ENCODE measurements around the gene TMTC2.

The TMTC2 gene

GRCh38 chr12:82663893-82664292, 22.8 kb upstream of the TMTC2 start:
- no peak for DNase-seq (ENCODE audit: low spot score in 2 of 2)
- H3K9me3 ChIP-seq = no peaks in the 10 kb centered on the region; the same call in 1 of the 2 replicates
- H3K27me3 ChIP-seq (ENCODE audit: low read depth) = no peaks in the 10 kb centered on the region
- H3K4me1 ChIP-seq = peaks cover 22% of the 10 kb centered on the region
- no peak overlapping the region for H3K4me3 ChIP-seq
- H3K36me3 ChIP-seq (replicated peaks) = no peaks in the 10 kb centered on the region
- in situ Hi-C loops (cut with MboI; ENCODE audit: low sequenced_read_pairs) = no loop called here

DNA sequence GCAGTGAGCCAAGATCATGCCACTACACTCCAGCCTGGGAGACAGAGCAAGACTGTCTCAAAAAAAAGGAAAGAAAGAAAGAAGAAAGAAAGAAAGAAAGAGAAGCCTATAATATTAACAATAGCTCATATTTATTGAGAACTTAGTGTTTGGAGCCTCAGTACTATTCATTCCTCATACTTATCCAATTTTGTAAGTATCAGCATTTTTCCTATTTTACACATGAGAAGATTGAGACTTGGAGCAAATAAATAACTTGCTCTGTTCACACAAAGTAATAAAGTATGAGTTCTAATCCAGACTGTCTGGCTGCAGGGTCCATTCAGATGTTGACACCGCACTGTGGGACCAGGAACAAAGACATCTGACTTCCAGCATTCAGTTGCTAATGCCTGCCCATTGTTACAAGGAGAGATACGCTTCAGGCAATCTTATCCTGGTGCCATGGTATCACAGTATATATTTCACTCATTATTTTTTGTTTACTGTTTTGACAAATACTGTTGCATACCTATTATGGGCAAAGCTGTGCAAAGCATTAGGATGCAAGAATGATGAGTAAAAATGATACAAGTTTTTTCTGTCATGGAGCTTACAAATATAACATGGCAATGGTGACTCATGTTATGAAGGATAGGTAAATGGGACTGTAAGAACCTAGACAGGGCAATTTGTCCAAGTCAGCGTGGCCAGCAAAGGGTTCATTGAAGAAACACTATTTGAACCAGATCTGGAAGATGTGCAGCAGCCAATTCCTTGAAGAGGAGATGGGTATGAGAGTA, 21.4 kb upstream of the TMTC2 start:
- peak; percentile 80 to 95 for DNase-seq (ENCODE audit: low spot score in 2 of 2)
- Histone ChIP-seq H3K27me3 (ENCODE audit: low read depth) (no peaks in the 10 kb centered on the region), H3K36me3 (replicated peaks) (no peaks in the 10 kb centered on the region), H3K9me3 (no peaks in the 10 kb centered on the region; the same call in 1 of the 2 replicates), H3K4me3 (no peak overlapping the region), H3K4me1 (peaks cover 22% of the 10 kb centered on the region)
- in situ Hi-C loops (cut with MboI; ENCODE audit: low sequenced_read_pairs) = no loop called here

GRCh38 chr12:82666830-82667229, 19.9 kb upstream of the TMTC2 start:
- in situ Hi-C loops (cut with MboI; ENCODE audit: low sequenced_read_pairs) = no loop called here
- no peaks in the 10 kb centered on the region; the same call in 1 of the 2 replicates for H3K9me3 ChIP-seq

DNA sequence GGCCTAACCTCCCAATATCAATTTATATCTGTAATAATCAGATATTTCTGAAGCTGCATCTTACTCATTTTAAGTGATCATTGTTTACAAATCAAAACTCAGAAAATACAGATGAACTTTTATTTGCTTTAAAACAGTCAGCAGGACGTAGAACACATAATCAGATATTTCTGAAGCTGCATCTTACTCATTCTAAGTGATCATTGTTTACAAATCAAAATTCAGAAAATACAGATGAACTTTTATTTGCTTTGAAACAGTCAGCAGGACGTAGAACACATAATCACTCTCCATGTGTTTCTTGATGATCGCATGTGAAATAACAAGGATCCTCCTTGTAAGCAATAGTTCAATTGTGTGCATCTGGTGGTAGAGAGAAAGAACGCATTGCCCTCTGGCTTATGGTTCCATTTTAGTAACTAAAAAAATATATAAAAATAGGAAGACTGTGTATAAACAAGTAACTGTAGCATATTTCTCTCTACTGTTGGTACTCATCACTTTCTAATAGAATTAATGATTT, 15.0 kb upstream of the TMTC2 start:
- no peaks in the 10 kb centered on the region for H3K27me3 ChIP-seq (ENCODE audit: low read depth)
- no peak for DNase-seq (ENCODE audit: low spot score in 2 of 2)
- no peaks in the 10 kb centered on the region for H3K36me3 ChIP-seq (replicated peaks)
- peaks cover 13% of the 10 kb centered on the region for H3K4me1 ChIP-seq
- in situ Hi-C loops (cut with MboI; ENCODE audit: low sequenced_read_pairs) = no loop called here
- H3K9me3 ChIP-seq = no peaks in the 10 kb centered on the region
- H3K4me3 ChIP-seq = no peak overlapping the region

More at GRCh38 chr12:82666830-82667229, 19.9 kb upstream of the TMTC2 start:
- Histone ChIP-seq H3K4me1 (peaks cover 22% of the 10 kb centered on the region), H3K27me3 (ENCODE audit: low read depth) (no peaks in the 10 kb centered on the region), H3K4me3 (no peak overlapping the region), H3K36me3 (replicated peaks) (no peaks in the 10 kb centered on the region)
- DNase-seq (ENCODE audit: low spot score in 2 of 2) = no peak

GRCh38 chr12:82672811-82673495, 13.8 kb upstream of the TMTC2 start:
- peak in 1 of 2 experiments; percentile 22 for DNase-seq (ENCODE audit: low spot score in 2 of 2)
- in situ Hi-C loops (cut with MboI; ENCODE audit: low sequenced_read_pairs) = no loop called here

GRCh38 chr12:82673698-82674097, 13.0 kb upstream of the TMTC2 start:
- Histone ChIP-seq H3K4me3 (no peak overlapping the region), H3K9me3 (no peaks in the 10 kb centered on the region), H3K4me1 (peaks cover 13% of the 10 kb centered on the region), H3K36me3 (replicated peaks) (no peaks in the 10 kb centered on the region), H3K27me3 (ENCODE audit: low read depth) (no peaks in the 10 kb centered on the region)
- peak in 1 of 2 experiments; percentile 42 for DNase-seq (ENCODE audit: low spot score in 2 of 2)
- in situ Hi-C loops (cut with MboI; ENCODE audit: low sequenced_read_pairs) = no loop called here

More at GRCh38 chr12:82672811-82673495, 13.8 kb upstream of the TMTC2 start:
- H3K4me1 ChIP-seq = peaks cover 13% of the 10 kb centered on the region
- no peaks in the 10 kb centered on the region for H3K9me3 ChIP-seq
- H3K36me3 ChIP-seq (replicated peaks) = no peaks in the 10 kb centered on the region
- H3K4me3 ChIP-seq = no peak overlapping the region
- no peaks in the 10 kb centered on the region for H3K27me3 ChIP-seq (ENCODE audit: low read depth)

GRCh38 chr12:82675246-82675645, 11.5 kb upstream of the TMTC2 start:
- DNase-seq (ENCODE audit: low spot score in 2 of 2) = no peak
- H3K4me1 ChIP-seq = peaks cover 13% of the 10 kb centered on the region
- H3K27me3 ChIP-seq (ENCODE audit: low read depth) = no peaks in the 10 kb centered on the region
- no peaks in the 10 kb centered on the region for H3K9me3 ChIP-seq
- no peak overlapping the region for H3K4me3 ChIP-seq
- H3K36me3 ChIP-seq (replicated peaks) = no peaks in the 10 kb centered on the region
- in situ Hi-C loops (cut with MboI; ENCODE audit: low sequenced_read_pairs) = loop anchor here (25.0 kb wide), 1 partner anchor 337 kb away; no protein-coding TSS in a partner anchor

DNA sequence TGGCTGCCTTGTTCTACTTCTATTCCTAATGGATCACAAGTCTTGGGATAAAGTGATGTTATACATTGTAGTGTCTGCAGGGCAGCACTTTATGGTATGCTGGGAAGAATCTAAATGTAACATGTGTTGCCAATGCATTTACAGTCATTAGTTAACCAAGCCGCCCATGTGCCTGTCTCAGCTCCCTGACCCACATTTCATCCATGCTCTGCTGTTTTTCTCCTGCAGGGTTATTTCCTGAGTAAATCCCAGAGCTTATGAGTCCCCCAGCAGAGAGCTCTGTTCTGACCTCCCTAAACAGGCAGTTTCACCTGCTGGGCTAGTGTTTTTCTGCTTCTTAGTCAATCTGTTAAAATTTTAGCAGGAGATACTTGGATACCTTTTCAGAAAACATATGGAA, 4.4 kb upstream of the TMTC2 start:
- in situ Hi-C loops (cut with MboI; ENCODE audit: low sequenced_read_pairs) = loop anchor here (25.0 kb wide), 1 partner anchor 330 kb away; no protein-coding TSS in a partner anchor

DNA sequence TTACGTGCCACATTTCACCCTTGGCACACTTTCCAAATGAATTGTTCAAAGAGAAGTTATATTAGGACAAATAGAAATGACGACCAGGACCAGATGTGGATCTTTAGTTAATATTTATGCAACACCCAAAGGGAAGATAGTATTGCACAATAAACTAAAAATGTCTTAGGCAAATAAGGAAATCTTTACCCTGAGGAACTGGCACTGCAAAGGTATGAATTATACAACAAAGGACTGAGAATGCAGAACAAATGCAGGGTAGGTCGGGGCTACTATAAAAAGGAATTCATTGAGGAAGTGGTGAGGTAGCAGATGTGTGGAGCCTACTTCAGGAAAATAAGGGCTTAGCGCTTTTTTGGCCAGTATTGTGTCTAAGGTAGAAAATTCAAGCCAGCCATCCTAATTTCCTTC, 3.9 kb upstream of the TMTC2 start:
- no peak overlapping the region for H3K4me3 ChIP-seq
- H3K36me3 ChIP-seq (replicated peaks) = no peaks in the 10 kb centered on the region
- no peak for DNase-seq (ENCODE audit: low spot score in 2 of 2)
- H3K9me3 ChIP-seq = no peaks in the 10 kb centered on the region
- H3K27me3 ChIP-seq (ENCODE audit: low read depth) = no peaks in the 10 kb centered on the region
- peaks cover 4% of the 10 kb centered on the region; the same call in 1 of the 2 replicates for H3K4me1 ChIP-seq
- in situ Hi-C loops (cut with MboI; ENCODE audit: low sequenced_read_pairs) = loop anchor here (25.0 kb wide), 1 partner anchor 329 kb away; no protein-coding TSS in a partner anchor

More for the DNA sequence above, 4.4 kb upstream of the TMTC2 start:
- H3K4me3 ChIP-seq = no peak overlapping the region
- no peaks in the 10 kb centered on the region for H3K9me3 ChIP-seq
- no peaks in the 10 kb centered on the region for H3K36me3 ChIP-seq (replicated peaks)
- peaks cover 4% of the 10 kb centered on the region; the same call in 1 of the 2 replicates for H3K4me1 ChIP-seq
- no peak for DNase-seq (ENCODE audit: low spot score in 2 of 2)
- no peaks in the 10 kb centered on the region for H3K27me3 ChIP-seq (ENCODE audit: low read depth)

DNA sequence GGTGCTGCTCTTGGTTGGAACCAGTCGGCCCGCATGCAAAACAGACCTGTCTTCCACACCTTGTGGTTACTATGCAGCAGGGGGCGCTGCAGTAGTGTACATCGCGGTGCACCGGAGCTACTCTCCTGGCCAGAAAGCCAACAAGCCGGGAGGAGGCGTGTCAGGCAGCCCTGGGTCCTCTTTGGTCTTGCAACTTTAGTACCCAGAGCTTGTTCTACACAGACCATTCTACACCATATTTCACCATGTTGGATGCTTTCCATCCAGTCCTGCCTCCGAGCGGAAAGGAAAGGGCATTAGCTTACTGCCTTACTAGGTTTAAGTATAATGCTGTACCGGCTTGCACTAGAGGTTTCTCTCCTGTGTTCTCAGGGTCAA, 927 bp upstream of the TMTC2 start:
- in situ Hi-C loops (cut with MboI; ENCODE audit: low sequenced_read_pairs) = loop anchor here (25.0 kb wide), 1 partner anchor 327 kb away; no protein-coding TSS in a partner anchor
- no peaks in the 10 kb centered on the region for H3K36me3 ChIP-seq (replicated peaks)
- DNase-seq (ENCODE audit: low spot score in 2 of 2) = peak; percentile 93 to 98
- peak overlapping the region; percentile 72 for H3K4me3 ChIP-seq
- no peaks in the 10 kb centered on the region for H3K27me3 ChIP-seq (ENCODE audit: low read depth)
- H3K9me3 ChIP-seq = no peaks in the 10 kb centered on the region
- peaks cover 15% of the 10 kb centered on the region for H3K4me1 ChIP-seq

GRCh38 chr12:82687021-82688011, 610 bp downstream of the TMTC2 start:
- DNase-seq (ENCODE audit: low spot score in 2 of 2) = peak; percentile 64 to 66
- no peaks in the 10 kb centered on the region for H3K36me3 ChIP-seq (replicated peaks)
- peaks cover 15% of the 10 kb centered on the region for H3K4me1 ChIP-seq
- in situ Hi-C loops (cut with MboI; ENCODE audit: low sequenced_read_pairs) = loop anchor here (25.0 kb wide), 1 partner anchor 325 kb away; no protein-coding TSS in a partner anchor
- no peaks in the 10 kb centered on the region for H3K27me3 ChIP-seq (ENCODE audit: low read depth)
- peak overlapping the region; percentile 72 for H3K4me3 ChIP-seq
- H3K9me3 ChIP-seq = no peaks in the 10 kb centered on the region

DNA sequence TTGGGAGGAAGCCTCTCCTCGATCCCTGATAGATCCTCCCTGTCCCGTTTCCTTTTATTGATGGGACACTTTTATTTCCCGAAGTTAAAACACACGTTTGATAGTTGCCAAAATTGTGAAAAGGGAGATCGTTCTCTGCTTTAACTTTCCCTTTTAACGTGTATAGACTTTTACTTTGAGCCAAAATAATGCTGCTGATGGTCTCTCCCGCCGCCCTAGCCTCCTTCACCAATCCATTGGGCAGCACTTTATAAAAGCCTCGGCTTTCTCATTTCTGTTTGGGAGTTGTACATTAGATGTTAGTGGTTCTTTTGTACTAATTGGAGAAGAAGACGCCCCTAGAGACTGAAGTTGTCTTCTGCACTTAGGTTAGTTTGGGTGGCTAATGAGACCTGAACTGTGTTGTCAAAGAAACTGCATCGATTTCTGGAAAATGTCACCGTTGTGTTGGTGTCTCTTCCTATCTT, 1.4 kb downstream of the TMTC2 start:
- H3K4me1 ChIP-seq = peaks cover 15% of the 10 kb centered on the region
- peak in 1 of 2 experiments; percentile 30 for DNase-seq (ENCODE audit: low spot score in 2 of 2)
- no peaks in the 10 kb centered on the region for H3K27me3 ChIP-seq (ENCODE audit: low read depth)
- H3K36me3 ChIP-seq (replicated peaks) = peaks cover 3% of the 10 kb centered on the region
- in situ Hi-C loops (cut with MboI; ENCODE audit: low sequenced_read_pairs) = loop anchor here (25.0 kb wide), 1 partner anchor 324 kb away; no protein-coding TSS in a partner anchor
- no peaks in the 10 kb centered on the region for H3K9me3 ChIP-seq
- peak overlapping the region; percentile 72 for H3K4me3 ChIP-seq

Measured in HAP-1 (cell line).